SK-N-SH (cell line): ENCODE measurements around the gene FAM210B. TPM values are rescaled to one million over a fixed set of nuclear protein-coding genes. Genes with fewer than 3 reads are reported as not detected.

Experiments used
- CTCF ChIA-PET: fragments of 300-600, 350-600 bp; formaldehyde crosslinking; extraction: SDS; loops from one replicate; lab custom pipeline; 2021; lab: Yijun Ruan, JAX
- POLR2A ChIA-PET: fragments of 350-600 bp; sonication (Branson Sonifier 250); formaldehyde crosslinking; extraction: SDS; loops from one replicate; lab custom pipeline; 2020; ENCODE audit warnings: antibody characterized with exemption, inconsistent platforms; lab: Yijun Ruan, JAX
- DNase-seq: peaks from one replicate; pipeline ENCODE4 v3.0.0; 2012
- H2AFZ ChIP-seq: fragments of 200-600 bp; sonication (generic); 2 replicates; pipeline ENCODE4 v1.8.1; 2016; ENCODE audit warnings: antibody characterized with exemption, mild to moderate bottlenecking, low read depth
- H3F3A ChIP-seq: fragments of 200-600 bp; sonication (generic); replicated peaks from 2 replicates; pipeline ENCODE3; 2016; ENCODE audit warnings: antibody characterized with exemption, mild to moderate bottlenecking; ENCODE audit not compliant: insufficient read depth
- H3K27ac ChIP-seq, 2 experiments: fragments of 200-500 bp in 1 of 2; fragments of 200-600 bp in 1 of 2; sonication (Bioruptor generic) in 1 of 2; sonication (generic), shearing (Covaris generic) in 1 of 2; 2 replicates each; pipeline versions ENCODE4 v1.5.1 to v1.6.1; 2014 to 2016; ENCODE audit warnings: low read depth in 2 of 2, inconsistent platforms in 1 of 2, low read length in 1 of 2, mild to moderate bottlenecking in 1 of 2, mixed read lengths in 1 of 2
- H3K27me3 ChIP-seq: fragments of 200-600 bp; sonication (generic), shearing (Covaris generic); 2 replicates; pipeline ENCODE4 v1.6.1; 2016; ENCODE audit warnings: mixed run types; ENCODE audit not compliant: insufficient read depth
- H3K36me3 ChIP-seq, 2 experiments: fragments of 200-500 bp in 1 of 2; fragments of 200-600 bp in 1 of 2; sonication (Bioruptor generic) in 1 of 2; sonication (generic) in 1 of 2; replicated peaks in 1 of 2; 2 replicates each; pipeline versions ENCODE3 to v1.5.1; 2014 to 2016; ENCODE audit warnings: low read length in 1 of 2, mild to moderate bottlenecking in 1 of 2; ENCODE audit not compliant: insufficient read depth in 2 of 2, control insufficient read depth in 1 of 2
- H3K4me1 ChIP-seq, 2 experiments: fragments of 200-500 bp in 1 of 2; fragments of 200-600 bp in 1 of 2; sonication (Bioruptor generic) in 1 of 2; sonication (generic), shearing (Covaris generic) in 1 of 2; 2 replicates each; pipeline versions ENCODE4 v1.5.1 to v1.6.1; 2014 to 2016; ENCODE audit warnings: low read depth in 1 of 2, low read length in 1 of 2, mixed run types in 1 of 2; ENCODE audit not compliant: insufficient read depth in 2 of 2, control insufficient read depth in 1 of 2
- H3K4me2 ChIP-seq: fragments of 200-600 bp; sonication (generic), shearing (Covaris generic); 2 replicates; pipeline ENCODE4 v1.6.1; 2017; ENCODE audit warnings: mixed run types
- H3K4me3 ChIP-seq, 2 experiments: fragments of 200-500 bp in 1 of 2; fragments of 200-600 bp in 1 of 2; sonication (Bioruptor generic) in 1 of 2; sonication (generic), shearing (Covaris generic) in 1 of 2; 2 replicates each; pipeline versions ENCODE4 v1.5.1 to v1.8.1; 2014 to 2016; ENCODE audit warnings: low read depth in 2 of 2, inconsistent platforms in 1 of 2, low read length in 1 of 2, mild to moderate bottlenecking in 1 of 2, mixed read lengths in 1 of 2, moderate library complexity in 1 of 2
- H3K79me2 ChIP-seq: fragments of 200-600 bp; sonication (generic); 2 replicates; pipeline ENCODE4 v1.8.1; 2017; ENCODE audit warnings: mild to moderate bottlenecking; ENCODE audit not compliant: insufficient read depth
- H3K9ac ChIP-seq: fragments of 200-600 bp; sonication (generic); 2 replicates; pipeline ENCODE4 v1.6.1; 2017; ENCODE audit warnings: mixed run types
- H3K9me2 ChIP-seq: fragments of 200-600 bp; sonication (generic); 2 replicates; pipeline ENCODE4 v1.6.1; 2017; ENCODE audit warnings: mixed run types
- H3K9me3 ChIP-seq: fragments of 200-600 bp; sonication (generic); 2 replicates; pipeline ENCODE4 v1.6.1; 2017; ENCODE audit warnings: mixed run types, mild to moderate bottlenecking, moderate library complexity
- H4K20me1 ChIP-seq: fragments of 200-600 bp; sonication (generic); 2 replicates; pipeline ENCODE4 v1.6.1; 2017; ENCODE audit warnings: mild to moderate bottlenecking, mixed run types; ENCODE audit not compliant: insufficient read depth
- CHD2 ChIP-seq: fragments of 150-350 bp; IDR thresholded peaks from 2 replicates; pipeline ENCODE4 v1.6.1; 2018; ENCODE audit warnings: low read length; ENCODE audit not compliant: partially characterized antibody
- EP300 ChIP-seq, 2 experiments: IDR thresholded peaks; 2 replicates each; pipeline versions ENCODE4 v1.4.0 to v1.6.1; 2012; ENCODE audit warnings: borderline replicate concordance in 1 of 2, low read depth in 1 of 2, low read length in 1 of 2
- FOSL2 ChIP-seq: IDR thresholded peaks from 2 replicates; pipeline ENCODE4 v1.4.0; 2012; ENCODE audit warnings: low read depth, mild to moderate bottlenecking, moderate library complexity, borderline replicate concordance
- FOXJ3 ChIP-seq: sonication (generic); formaldehyde crosslinking; IDR thresholded peaks from 2 replicates; pipeline ENCODE4 v1.5.1; 2020; ENCODE audit warnings: mild to moderate bottlenecking, missing genetic modification reagents
- GABPA ChIP-seq: IDR thresholded peaks from 2 replicates; pipeline ENCODE4 v1.4.0; 2012; ENCODE audit warnings: low read depth, mild to moderate bottlenecking
- IRF3 ChIP-seq: fragments of 150-350 bp; IDR thresholded peaks from 2 replicates; pipeline ENCODE4 v1.6.1; 2016; ENCODE audit warnings: mild to moderate bottlenecking, low read depth, low read length
- JUND ChIP-seq: IDR thresholded peaks from 2 replicates; pipeline ENCODE4 v1.4.0; 2012
- MEF2A ChIP-seq: IDR thresholded peaks from 2 replicates; pipeline ENCODE4 v1.4.0; 2012; ENCODE audit warnings: low read depth, borderline replicate concordance
- NFIC ChIP-seq: IDR thresholded peaks from 2 replicates; pipeline ENCODE4 v1.4.0; 2012; ENCODE audit warnings: borderline replicate concordance
- POLR2AphosphoS5 ChIP-seq: IDR thresholded peaks from 2 replicates; pipeline ENCODE4 v1.6.1; 2012; ENCODE audit warnings: low read depth, low read length
- RCOR1 ChIP-seq: fragments of 150-350 bp; IDR thresholded peaks from 2 replicates; pipeline ENCODE4 v1.6.1; 2017; ENCODE audit warnings: antibody characterized with exemption, low read length
- RXRA ChIP-seq: IDR thresholded peaks from 2 replicates; pipeline ENCODE4 v1.4.0; 2012; ENCODE audit warnings: low read depth, mild to moderate bottlenecking, borderline replicate concordance
- SMC3 ChIP-seq: IDR thresholded peaks from 2 replicates; pipeline ENCODE4 v1.6.1; 2012; ENCODE audit warnings: low read depth, low read length, improper control_type of control experiment
- TAF1 ChIP-seq: IDR thresholded peaks from 2 replicates; pipeline ENCODE4 v1.6.1; 2012; ENCODE audit warnings: low read depth, mild to moderate bottlenecking, low read length, moderate library complexity, borderline replicate concordance
- TCF12 ChIP-seq: IDR thresholded peaks from 2 replicates; pipeline ENCODE4 v1.4.0; 2012
- USF1 ChIP-seq: IDR thresholded peaks from 2 replicates; pipeline ENCODE4 v1.4.0; 2012; ENCODE audit warnings: low read depth, borderline replicate concordance
- WGBS: methylation state at CpG from one replicate; pipeline ENCODE4 v1.1.6; 2017; ENCODE audit warnings: low lambda C conversion rate; 5-methylcytosine and 5-hydroxymethylcytosine counted together
- polyA plus RNA-seq, 3 experiments: library from polyadenylated mRNA; depleted of rRNA; stranded (reverse); fragments of >200 nt; gene quantifications; 2 replicates each; pipeline ENCODE4 v1.2.3, GENCODE V29; 2012
- TF ChIP-seq, protein P1 (sequence below): fragments of 150-350 bp; IDR thresholded peaks from 2 replicates; pipeline ENCODE4 v1.6.1; 2017; ENCODE audit warnings: antibody characterized with exemption, low read length, low read depth, borderline replicate concordance
- TF ChIP-seq, protein P2 (sequence below): IDR thresholded peaks from 2 replicates; pipeline ENCODE4 v1.6.1; 2012; ENCODE audit warnings: mild to moderate bottlenecking, low read depth, low read length, moderate library complexity

The FAM210B gene
- polyA plus RNA-seq, 1 of the 3 experiments (the other 2 are of a cell fraction), result 34.6 TPM

- Histone ChIP-seq H3K9ac (no peak overlapping the region), H3K36me3 (peaks cover 21 to 41% of the 10 kb centered on the region in 2 experiments), H3K9me3 (no peaks in the 10 kb centered on the region), H2AFZ (no peak overlapping the region), H3K4me2 (no peak overlapping the region), H3K4me1 (peaks cover 2 to 4% of the 10 kb centered on the region in 2 experiments; a peak in 2 of 4 replicates), H3K27ac (no peak overlapping the region), H3K4me3 (no peak overlapping the region), H4K20me1 (peaks cover 4% of the 10 kb centered on the region; the same call in 1 of the 2 replicates), H3K27me3 (no peaks in the 10 kb centered on the region), H3K9me2 (no peaks in the 10 kb centered on the region), H3F3A (peaks cover 10% of the 10 kb centered on the region), H3K79me2 (peaks cover 61% of the 10 kb centered on the region)
- ChIA-PET CTCF (interaction anchor here (1.4 to 1.7 kb wide), 2 partner anchors 29 to 125 kb away, joined by 3 to 4 read pairs; partner anchors contain the start of gene MC3R), POLR2A (no interaction called here)
- TF ChIP-seq FOXJ3 (CRISPR knock-in tag) (no peak), TAF1 (no peak), RCOR1 (no peak), USF1 (no peak), CHD2 (no peak), FOSL2 (no peak), POLR2AphosphoS5 (no peak), NFIC (no peak), RXRA (no peak), TCF12 (no peak), IRF3 (no peak), JUND (no peak), GABPA (no peak), SMC3 (no peak), EP300 (IDR thresholded peaks at IDR 0.05; ENCODE audit: borderline replicate concordance in 1 of 2, low read depth in 1 of 2, low read length in 1 of 2) (no peak), MEF2A (no peak)
- TF ChIP-seq, protein P1, sequence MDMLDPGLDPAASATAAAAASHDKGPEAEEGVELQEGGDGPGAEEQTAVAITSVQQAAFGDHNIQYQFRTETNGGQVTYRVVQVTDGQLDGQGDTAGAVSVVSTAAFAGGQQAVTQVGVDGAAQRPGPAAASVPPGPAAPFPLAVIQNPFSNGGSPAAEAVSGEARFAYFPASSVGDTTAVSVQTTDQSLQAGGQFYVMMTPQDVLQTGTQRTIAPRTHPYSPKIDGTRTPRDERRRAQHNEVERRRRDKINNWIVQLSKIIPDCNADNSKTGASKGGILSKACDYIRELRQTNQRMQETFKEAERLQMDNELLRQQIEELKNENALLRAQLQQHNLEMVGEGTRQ, result no peak
- TF ChIP-seq, protein P2, sequence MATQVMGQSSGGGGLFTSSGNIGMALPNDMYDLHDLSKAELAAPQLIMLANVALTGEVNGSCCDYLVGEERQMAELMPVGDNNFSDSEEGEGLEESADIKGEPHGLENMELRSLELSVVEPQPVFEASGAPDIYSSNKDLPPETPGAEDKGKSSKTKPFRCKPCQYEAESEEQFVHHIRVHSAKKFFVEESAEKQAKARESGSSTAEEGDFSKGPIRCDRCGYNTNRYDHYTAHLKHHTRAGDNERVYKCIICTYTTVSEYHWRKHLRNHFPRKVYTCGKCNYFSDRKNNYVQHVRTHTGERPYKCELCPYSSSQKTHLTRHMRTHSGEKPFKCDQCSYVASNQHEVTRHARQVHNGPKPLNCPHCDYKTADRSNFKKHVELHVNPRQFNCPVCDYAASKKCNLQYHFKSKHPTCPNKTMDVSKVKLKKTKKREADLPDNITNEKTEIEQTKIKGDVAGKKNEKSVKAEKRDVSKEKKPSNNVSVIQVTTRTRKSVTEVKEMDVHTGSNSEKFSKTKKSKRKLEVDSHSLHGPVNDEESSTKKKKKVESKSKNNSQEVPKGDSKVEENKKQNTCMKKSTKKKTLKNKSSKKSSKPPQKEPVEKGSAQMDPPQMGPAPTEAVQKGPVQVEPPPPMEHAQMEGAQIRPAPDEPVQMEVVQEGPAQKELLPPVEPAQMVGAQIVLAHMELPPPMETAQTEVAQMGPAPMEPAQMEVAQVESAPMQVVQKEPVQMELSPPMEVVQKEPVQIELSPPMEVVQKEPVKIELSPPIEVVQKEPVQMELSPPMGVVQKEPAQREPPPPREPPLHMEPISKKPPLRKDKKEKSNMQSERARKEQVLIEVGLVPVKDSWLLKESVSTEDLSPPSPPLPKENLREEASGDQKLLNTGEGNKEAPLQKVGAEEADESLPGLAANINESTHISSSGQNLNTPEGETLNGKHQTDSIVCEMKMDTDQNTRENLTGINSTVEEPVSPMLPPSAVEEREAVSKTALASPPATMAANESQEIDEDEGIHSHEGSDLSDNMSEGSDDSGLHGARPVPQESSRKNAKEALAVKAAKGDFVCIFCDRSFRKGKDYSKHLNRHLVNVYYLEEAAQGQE, result no peak
- 63% methylated on average over 1 of the region's 1 CpG for WGBS
- DNase-seq, result no peak
Observed at GRCh38 chr20:56372850-56373249, 14.1 kb downstream of the FAM210B start.
